Measurements from ENCODE around the gene STAG1. TPM values are rescaled to one million over a fixed set of nuclear protein-coding genes. Genes with fewer than 3 reads are reported as not detected.

Gene STAG1
- total and polyA plus RNA-seq, 9 of the 15 experiments (the other 6 are each of a cell fraction or from before 2014, with no cell fraction given) = 2.7 to 17.7 (median 8.8) TPM

DNA sequence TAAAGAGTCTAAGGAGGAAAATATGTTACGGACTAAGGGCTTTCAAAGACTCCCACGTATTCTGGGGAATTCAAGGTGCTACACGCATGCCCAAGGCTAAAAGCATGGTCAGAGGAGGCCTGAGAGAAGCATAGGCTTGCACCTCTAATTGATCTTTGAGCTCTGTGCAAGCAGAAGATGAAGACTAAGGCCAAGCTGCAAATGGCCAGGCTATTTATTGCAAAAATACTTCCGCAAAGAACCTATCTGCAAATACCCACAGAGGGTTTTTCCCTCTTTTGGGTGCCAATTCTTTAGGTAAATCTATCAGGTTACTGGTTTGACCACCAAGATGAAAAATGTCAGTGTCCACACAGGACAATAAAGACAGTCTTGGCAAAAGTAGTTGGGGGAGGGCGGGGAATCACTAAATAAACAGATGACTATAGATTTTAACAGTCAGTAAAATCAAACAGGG is 119.5 kb downstream of the STAG1 start:
- Histone ChIP-seq H2AFZ (ENCODE audit: low read depth, low read length) (peak overlapping the region; percentile 11; the same call in 1 of the 2 replicates), H3K9me3 (replicated peaks; ENCODE audit: control insufficient read depth, insufficient read depth, low read depth, low read length) (0 out of 2 replicates have a peak, but pooled peaks cover 2% of the 10 kb centered on the region), H3K4me1 (replicated peaks in 1 of 2; ENCODE audit: control insufficient read depth in 2 of 2, insufficient read depth in 2 of 2, low read length in 2 of 2) (peaks cover 0 to 6% of the 10 kb centered on the region in 2 experiments; a peak in 3 of 5 replicates), H3K27me3 (ENCODE audit: control insufficient read depth in 2 of 2, insufficient read depth in 2 of 2, low read length in 2 of 2) (no peaks in the 10 kb centered on the region), H4K20me1 (replicated peaks; ENCODE audit: control insufficient read depth, insufficient read depth, low read length) (no peaks in the 10 kb centered on the region), H3K9ac (ENCODE audit: insufficient read depth in 1 of 2, low read depth in 2 of 2, low read length in 2 of 2) (no peak overlapping the region), H3K79me2 (ENCODE audit: control insufficient read depth, insufficient read depth, low read length) (peaks cover 32% of the 10 kb centered on the region; the same call in 2 of the 3 replicates), H3K4me2 (ENCODE audit: insufficient read depth, low read length) (no peak overlapping the region), H3K9me1 (ENCODE audit: control insufficient read depth, insufficient read depth, low read length) (no peaks in the 10 kb centered on the region), H3K27ac (ENCODE audit: extremely low read depth, low read depth, low read length) (no peak overlapping the region), H3K4me3 (no peak overlapping the region), H3K36me3 (ENCODE audit: control insufficient read depth, insufficient read depth, low read length) (peaks cover 7% of the 10 kb centered on the region; the same call in 1 of the 3 replicates)
- FAIRE-seq (no peak), DNase-seq (ENCODE audit: extremely low read depth in 1 of 4, low spot score in 3 of 4) (no peak), ATAC-seq (peak; percentile 56; the same call in 2 of the 3 replicates)
- no TSS peak for BruUV-seq (replicated peaks)
- in situ Hi-C loops (cut with MboI) (no loop called here), intact Hi-C loops (cut with micrococcal nuclease) (no loop called here)
- CTCF ChIA-PET (ENCODE audit: low intra/inter-chr PET ratio) = no interaction called here
- POLR2A ChIA-PET = interaction anchor here (1.4 kb wide), 1 partner anchor 10 kb away, joined by 3 read pairs; no protein-coding TSS in a partner anchor
- WGBS (ENCODE audit: insufficient coverage, low coverage, missing lambda C conversion rate) = 62% methylated on average over 5 of the region's 5 CpGs
- TF ChIP-seq ZNF12 (CRISPR knock-in tag; IDR thresholded peaks at IDR 0.05) = no peak
- TF ChIP-seq NRF1 (conservative IDR thresholded peaks at IDR 0.05 in 1 of 2, IDR thresholded peaks at IDR 0.05 in 1 of 2) = peak; percentile 47 to 54

- ChIA-PET POLR2A (no interaction called here), CTCF (ENCODE audit: low intra/inter-chr PET ratio) (no interaction called here)
- Histone ChIP-seq H3K36me3 (ENCODE audit: control insufficient read depth, insufficient read depth, low read length) (peaks cover 7% of the 10 kb centered on the region; the same call in 1 of the 3 replicates), H3K9me3 (replicated peaks; ENCODE audit: control insufficient read depth, insufficient read depth, low read depth, low read length) (0 out of 2 replicates have a peak, but pooled peaks cover 2% of the 10 kb centered on the region), H2AFZ (ENCODE audit: low read depth, low read length) (peak overlapping the region; percentile 57), H3K9me1 (ENCODE audit: control insufficient read depth, insufficient read depth, low read length) (no peaks in the 10 kb centered on the region), H3K27ac (ENCODE audit: extremely low read depth, low read depth, low read length) (no peak overlapping the region), H3K79me2 (ENCODE audit: control insufficient read depth, insufficient read depth, low read length) (peaks cover 30% of the 10 kb centered on the region; the same call in 2 of the 3 replicates), H3K4me1 (replicated peaks in 1 of 2; ENCODE audit: control insufficient read depth in 2 of 2, insufficient read depth in 2 of 2, low read length in 2 of 2) (peaks cover 0 to 7% of the 10 kb centered on the region in 2 experiments; a peak in 3 of 5 replicates), H3K4me3 (no peak overlapping the region), H3K9ac (ENCODE audit: insufficient read depth in 1 of 2, low read depth in 2 of 2, low read length in 2 of 2) (no peak overlapping the region), H4K20me1 (replicated peaks; ENCODE audit: control insufficient read depth, insufficient read depth, low read length) (no peaks in the 10 kb centered on the region), H3K4me2 (ENCODE audit: insufficient read depth, low read length) (peak overlapping the region; percentile 8; the same call in 1 of the 2 replicates), H3K27me3 (ENCODE audit: control insufficient read depth in 2 of 2, insufficient read depth in 2 of 2, low read length in 2 of 2) (no peaks in the 10 kb centered on the region)
- TF ChIP-seq, protein P1, sequence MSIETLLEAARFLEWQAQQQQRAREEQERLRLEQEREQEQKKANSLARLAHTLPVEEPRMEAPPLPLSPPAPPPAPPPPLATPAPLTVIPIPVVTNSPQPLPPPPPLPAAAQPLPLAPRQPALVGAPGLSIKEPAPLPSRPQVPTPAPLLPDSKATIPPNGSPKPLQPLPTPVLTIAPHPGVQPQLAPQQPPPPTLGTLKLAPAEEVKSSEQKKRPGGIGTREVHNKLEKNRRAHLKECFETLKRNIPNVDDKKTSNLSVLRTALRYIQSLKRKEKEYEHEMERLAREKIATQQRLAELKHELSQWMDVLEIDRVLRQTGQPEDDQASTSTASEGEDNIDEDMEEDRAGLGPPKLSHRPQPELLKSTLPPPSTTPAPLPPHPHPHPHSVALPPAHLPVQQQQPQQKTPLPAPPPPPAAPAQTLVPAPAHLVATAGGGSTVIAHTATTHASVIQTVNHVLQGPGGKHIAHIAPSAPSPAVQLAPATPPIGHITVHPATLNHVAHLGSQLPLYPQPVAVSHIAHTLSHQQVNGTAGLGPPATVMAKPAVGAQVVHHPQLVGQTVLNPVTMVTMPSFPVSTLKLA (conservative IDR thresholded peaks at IDR 0.05) = peak in 1 of 2 experiments; percentile 45; a peak in 1 of 4 replicates
- TF ChIP-seq DACH1 (IDR thresholded peaks at IDR 0.05; ENCODE audit: partially characterized antibody) = peak; percentile 41
- TF ChIP-seq BHLHE40 (IDR thresholded peaks at IDR 0.05; ENCODE audit: low read length) = peak; percentile 55
- TF ChIP-seq MEIS2 (IDR thresholded peaks at IDR 0.05; ENCODE audit: partially characterized antibody) = peak; percentile 2
- no peak for TF ChIP-seq MTA3 (IDR thresholded peaks at IDR 0.05; ENCODE audit: borderline replicate concordance)
- no peak for TF ChIP-seq ARID4B (CRISPR knock-in tag; IDR thresholded peaks at IDR 0.05)
- ATAC-seq = peak; percentile 68
- intact Hi-C loops (cut with micrococcal nuclease) = no loop called here
- FAIRE-seq = peak; percentile 32
- no TSS peak for BruUV-seq (replicated peaks)
- 8% methylated on average over 5 of the region's 5 CpGs for WGBS (ENCODE audit: insufficient coverage, low coverage, missing lambda C conversion rate)
- in situ Hi-C loops (cut with MboI) = no loop called here
- peak in 2 of 4 experiments; percentile 11 to 14 for DNase-seq (ENCODE audit: extremely low read depth in 1 of 4, low spot score in 3 of 4)
Observed at GRCh38 chr3:136631424-136631823, 120.8 kb downstream of the STAG1 start.

Measured in K562 (cell line).